Neural cell (in vitro differentiated cells): ENCODE results near the gene GGA1. TPM values are rescaled to one million over a fixed set of nuclear protein-coding genes. Genes with fewer than 3 reads are reported as not detected.

ENCODE experiments used
- H2AFZ ChIP-seq: fragments of 200-600, 300-800 bp; sonication (generic), shearing (Covaris generic); 2 replicates; pipeline ENCODE4 v1.6.0; 2014; ENCODE audit warnings: low read depth, mild to moderate bottlenecking, antibody characterized with exemption, low read length, moderate library complexity
- H3F3A ChIP-seq: fragments of 200-600 bp; shearing (Covaris generic); 2 replicates; pipeline ENCODE4 v1.6.1; 2016; ENCODE audit warnings: mild to moderate bottlenecking, moderate library complexity, mixed read lengths, antibody characterized with exemption, low read length; ENCODE audit not compliant: insufficient read depth, poor library complexity, severe bottlenecking
- H3K27ac ChIP-seq: fragments of 200-600, 300-800 bp; sonication (generic), shearing (Covaris generic); 2 replicates; pipeline ENCODE4 v1.5.1; 2014; ENCODE audit warnings: mild to moderate bottlenecking, low read length, moderate library complexity
- H3K27me3 ChIP-seq: fragments of 300-800, 200-600 bp; sonication (generic), shearing (Covaris generic); 2 replicates; pipeline ENCODE4 v1.6.0; 2014; ENCODE audit warnings: mild to moderate bottlenecking, low read depth, low read length, moderate library complexity; ENCODE audit not compliant: insufficient read depth
- H3K36me3 ChIP-seq: fragments of 300-800, 200-600 bp; sonication (generic), shearing (Covaris generic); 2 replicates; pipeline ENCODE4 v1.5.1; 2014; ENCODE audit warnings: mild to moderate bottlenecking, antibody characterized with exemption, low read length, moderate library complexity; ENCODE audit not compliant: insufficient read depth
- H3K4me2 ChIP-seq: fragments of 300-800, 200-600 bp; sonication (generic), shearing (Covaris generic); 2 replicates; pipeline ENCODE4 v1.6.0; 2014; ENCODE audit warnings: mild to moderate bottlenecking, low read length
- H3K4me3 ChIP-seq: fragments of 300-800, 200-600 bp; sonication (generic), shearing (Covaris generic); 2 replicates; pipeline ENCODE4 v1.5.1; 2014; ENCODE audit warnings: mild to moderate bottlenecking, low read length, moderate library complexity
- H3K79me2 ChIP-seq: fragments of 200-600 bp; shearing (Covaris generic); replicated peaks from 2 replicates; pipeline ENCODE4 v1.6.0; 2014; ENCODE audit warnings: mild to moderate bottlenecking, low read length, moderate library complexity; ENCODE audit not compliant: insufficient read depth
- H3K9ac ChIP-seq: fragments of 300-800, 200-600 bp; sonication (generic), shearing (Covaris generic); 2 replicates; pipeline ENCODE4 v1.6.1; 2016; ENCODE audit warnings: mild to moderate bottlenecking, low read length, mixed read lengths
- H3K9me2 ChIP-seq: fragments of 200-600 bp; shearing (Covaris generic); 2 replicates; pipeline ENCODE4 v1.6.1; 2016; ENCODE audit warnings: mild to moderate bottlenecking, low read length, mixed read lengths; ENCODE audit not compliant: insufficient read depth
- H3K9me3 ChIP-seq: fragments of 200-600, 300-800 bp; sonication (generic), shearing (Covaris generic); 2 replicates; pipeline ENCODE4 v1.6.1; 2016; ENCODE audit warnings: mild to moderate bottlenecking, mixed run types, low read length, moderate library complexity, mixed read lengths
- H4K20me1 ChIP-seq: fragments of 200-600 bp; shearing (Covaris generic); 2 replicates; pipeline ENCODE4 v1.6.1; 2016; ENCODE audit warnings: mild to moderate bottlenecking, mixed run types; ENCODE audit not compliant: insufficient read depth
- CTCF ChIP-seq: fragments of 450-650 bp; IDR thresholded peaks from 2 replicates; pipeline ENCODE4 v1.5.1; 2014; ENCODE audit warnings: antibody characterized with exemption, mild to moderate bottlenecking, moderate library complexity; ENCODE audit not compliant: poor library complexity, severe bottlenecking
- EP300 ChIP-seq: fragments of 450-650 bp; conservative IDR thresholded peaks from 2 replicates; pipeline ENCODE4 v1.6.1; 2014; ENCODE audit warnings: antibody characterized with exemption, mild to moderate bottlenecking, moderate library complexity; ENCODE audit not compliant: poor library complexity, severe bottlenecking
- EZH2 ChIP-seq: fragments of 200-600, 300-800 bp; shearing (Covaris generic), sonication (generic); IDR thresholded peaks from 2 replicates; pipeline ENCODE4 v1.6.1; 2014; ENCODE audit warnings: antibody characterized with exemption, low read length, borderline replicate concordance, mild to moderate bottlenecking; ENCODE audit not compliant: insufficient read depth, poor library complexity, severe bottlenecking
- MXI1 ChIP-seq: fragments of 450-650 bp; conservative IDR thresholded peaks from 2 replicates; pipeline ENCODE4 v1.6.1; 2014; ENCODE audit warnings: antibody characterized with exemption, mild to moderate bottlenecking; ENCODE audit not compliant: poor library complexity, severe bottlenecking
- POLR2AphosphoS5 ChIP-seq: IDR thresholded peaks from 2 replicates; pipeline ENCODE4 v1.6.1; 2012
- RAD21 ChIP-seq: fragments of 450-650 bp; conservative IDR thresholded peaks from 2 replicates; pipeline ENCODE4 v1.6.1; 2014; ENCODE audit warnings: antibody characterized with exemption, mild to moderate bottlenecking, moderate library complexity
- REST ChIP-seq: IDR thresholded peaks from 2 replicates; pipeline ENCODE4 v1.6.1; 2012; ENCODE audit warnings: borderline replicate concordance
- SMC3 ChIP-seq: fragments of 450-650 bp; conservative IDR thresholded peaks from 2 replicates; pipeline ENCODE4 v1.6.1; 2014; ENCODE audit warnings: antibody characterized with exemption, mild to moderate bottlenecking, moderate library complexity; ENCODE audit not compliant: poor library complexity
- TAF1 ChIP-seq: IDR thresholded peaks from 2 replicates; pipeline ENCODE4 v1.6.1; 2012; ENCODE audit warnings: low read depth
- polyA plus RNA-seq: library from polyadenylated mRNA; depleted of rRNA; stranded (reverse); fragments of >200 nt; gene quantifications from 2 replicates; pipeline ENCODE4 v1.2.3, GENCODE V29; 2014

Gene GGA1
- polyA plus RNA-seq, 1 donor from 2014 or later: 57.5 TPM

- Histone ChIP-seq H3K9me3 (no peaks in the 10 kb centered on the region), H3K27me3 (peaks cover 15% of the 10 kb centered on the region), H3K4me2 (no peak overlapping the region), H3K4me3 (no peak overlapping the region), H3K79me2 (no peaks in the 10 kb centered on the region), H3K27ac (no peak overlapping the region), H3K9ac (no peak overlapping the region), H2AFZ (no peak overlapping the region), H3K36me3 (no peaks in the 10 kb centered on the region), H3K9me2 (no peaks in the 10 kb centered on the region), H4K20me1 (no peaks in the 10 kb centered on the region), H3F3A (no peaks in the 10 kb centered on the region)
- TF ChIP-seq EP300 (no peak), RAD21 (no peak), CTCF (no peak), SMC3 (no peak), EZH2 (no peak), REST (no peak), MXI1 (no peak), POLR2AphosphoS5 (no peak), TAF1 (no peak)
Measured at GRCh38 chr22:37640591-37641560, 32.2 kb downstream of the GGA1 start.

GRCh38 chr22:37641561-37641949, 32.9 kb downstream of the GGA1 start:
- H3K4me2 ChIP-seq: no peak overlapping the region
- no peaks in the 10 kb centered on the region for H3F3A ChIP-seq
- no peaks in the 10 kb centered on the region for H4K20me1 ChIP-seq
- H3K9ac ChIP-seq: no peak overlapping the region
- H3K4me3 ChIP-seq: no peak overlapping the region
- H3K27me3 ChIP-seq: peaks cover 15% of the 10 kb centered on the region
- no peaks in the 10 kb centered on the region for H3K79me2 ChIP-seq
- no peaks in the 10 kb centered on the region for H3K9me3 ChIP-seq
- TF ChIP-seq REST (no peak), POLR2AphosphoS5 (no peak), MXI1 (no peak), CTCF (no peak), EP300 (no peak), RAD21 (no peak), EZH2 (no peak), SMC3 (no peak), TAF1 (no peak)
- H3K9me2 ChIP-seq: no peaks in the 10 kb centered on the region
- H3K36me3 ChIP-seq: no peaks in the 10 kb centered on the region
- no peak overlapping the region for H3K27ac ChIP-seq
- no peak overlapping the region for H2AFZ ChIP-seq
